ENCODE measurements around the gene NINJ1.
A peak's percentile ranks its signal among the peaks of the same experiment; 100 is the strongest.

Gene NINJ1

GRCh38 chr9:93079371-93079770 is 54.7 kb downstream of the NINJ1 start:
- DNase-seq (ENCODE audit: low read depth), result no peak
- no peak for TF ChIP-seq CTCF (IDR thresholded peaks at IDR 0.05; ENCODE audit: low read length, missing control alignments)

GRCh38 chr9:93077811-93078210 is 56.2 kb downstream of the NINJ1 start:
- no peak overlapping the region for H3K4me3 ChIP-seq (replicated peaks; ENCODE audit: low read depth, low read length)
- no peak for DNase-seq (ENCODE audit: low read depth)
- TF ChIP-seq CTCF (IDR thresholded peaks at IDR 0.05; ENCODE audit: low read length, missing control alignments), result no peak

More at GRCh38 chr9:93079371-93079770, 54.7 kb downstream of the NINJ1 start:
- H3K4me3 ChIP-seq (replicated peaks; ENCODE audit: low read depth, low read length), result no peak overlapping the region

- H3K4me3 ChIP-seq (replicated peaks; ENCODE audit: low read depth, low read length), result no peak overlapping the region
- TF ChIP-seq CTCF (IDR thresholded peaks at IDR 0.05; ENCODE audit: low read length, missing control alignments), result no peak
- DNase-seq (ENCODE audit: low read depth), result no peak
Observed at GRCh38 chr9:93077367-93077766, 56.7 kb downstream of the NINJ1 start.

- no peak for TF ChIP-seq CTCF (IDR thresholded peaks at IDR 0.05; ENCODE audit: low read length, missing control alignments)
- DNase-seq (ENCODE audit: low read depth), result no peak
Observed at GRCh38 chr9:93076792-93077128, 57.3 kb downstream of the NINJ1 start.

GRCh38 chr9:93076101-93076791 is 57.8 kb downstream of the NINJ1 start:
- no peak for DNase-seq (ENCODE audit: low read depth)
- H3K4me3 ChIP-seq (replicated peaks; ENCODE audit: low read depth, low read length), result no peak overlapping the region
- no peak for TF ChIP-seq CTCF (IDR thresholded peaks at IDR 0.05; ENCODE audit: low read length, missing control alignments)

More at GRCh38 chr9:93076792-93077128, 57.3 kb downstream of the NINJ1 start:
- no peak overlapping the region for H3K4me3 ChIP-seq (replicated peaks; ENCODE audit: low read depth, low read length)

GRCh38 chr9:93072383-93072795 is 61.7 kb downstream of the NINJ1 start:
- DNase-seq (ENCODE audit: low read depth), result peak; percentile 37

More at GRCh38 chr9:93072383-93072795, 61.7 kb downstream of the NINJ1 start:
- TF ChIP-seq CTCF (IDR thresholded peaks at IDR 0.05; ENCODE audit: low read length, missing control alignments), result no peak
- no peak overlapping the region for H3K4me3 ChIP-seq (replicated peaks; ENCODE audit: low read depth, low read length)

All from fibroblast of pulmonary artery (primary cell).